Esophagus squamous epithelium (tissue), 5 donors: Measurements from ENCODE around the gene DUXB. TPM values are rescaled to one million over a fixed set of nuclear protein-coding genes. Genes with fewer than 3 reads are reported as not detected.

Experiments used
- DNase-seq: peaks from one replicate; lab custom pipeline; 2025; lab: John Stamatoyannopoulos, UW
- H3K27ac ChIP-seq, 4 donors: fragments of 200-600 bp; sonication (generic); one replicate each; pipeline ENCODE4 v1.5.1; 2016 to 2019; ENCODE audit warnings: mild to moderate bottlenecking in 1 of 4
- H3K27me3 ChIP-seq, 4 donors: fragments of 200-600 bp; sonication (generic); 1 replicate in 3 of 4; 2 replicates in 1 of 4; pipeline versions ENCODE4 v1.5.1 to v1.6.0; 2017 to 2021; ENCODE audit warnings: antibody characterized with exemption in 1 of 4
- H3K36me3 ChIP-seq, 3 donors: fragments of 200-600 bp; sonication (generic); one replicate each; pipeline ENCODE4 v1.5.1; 2016 to 2019
- H3K4me1 ChIP-seq, 3 donors: fragments of 200-600 bp; sonication (generic); one replicate each; pipeline ENCODE4 v1.5.1; 2017 to 2019
- H3K4me3 ChIP-seq, 4 donors: fragments of 200-600 bp; sonication (generic); 1 replicate in 3 of 4; 2 replicates in 1 of 4; pipeline ENCODE4 v1.5.1; 2016 to 2019; ENCODE audit warnings: mild to moderate bottlenecking in 2 of 4, moderate library complexity in 1 of 4
- H3K9me3 ChIP-seq, 3 donors: fragments of 200-600 bp; sonication (generic); one replicate each; pipeline ENCODE4 v1.5.1; 2016 to 2019
- POLR2A ChIP-seq, 4 donors: fragments of 450-650 bp; IDR thresholded peaks; one replicate each; pipeline ENCODE4 v1.6.1; 2017; ENCODE audit warnings: antibody characterized with exemption in 4 of 4, mild to moderate bottlenecking in 4 of 4, moderate library complexity in 3 of 4
- WGBS, 2 donors: methylation state at CpG; one replicate each; pipeline ENCODE4 v1.1.5; 2018; 5-methylcytosine and 5-hydroxymethylcytosine counted together
- intact Hi-C: fragments of 100-400 bp; cut with DNase I; formaldehyde crosslinking; loops from one replicate; pipeline ENCODE4 v1.15.0; 2022
- total RNA-seq, 4 donors: library from RNA; depleted of rRNA; stranded (reverse); fragments of >200 nt; gene quantifications; one replicate each; pipeline ENCODE4 v1.1.0, GENCODE V29; 2016
- TF ChIP-seq, protein P1 (sequence below), 6 experiments: fragments of 450-650 bp in 4 of 6; fragments of 200-600 bp in 2 of 6; sonication (generic) in 2 of 6; IDR thresholded peaks; one replicate each; pipeline ENCODE4 v1.5.1; 2016 to 2019; ENCODE audit warnings: antibody characterized with exemption in 6 of 6, mild to moderate bottlenecking in 4 of 6, moderate library complexity in 4 of 6
- donor health status: DM: yes; HTN: yes; CAD: no.

Gene DUXB
- total RNA-seq, 4 donors from 2014 or later = not detected

DNA sequence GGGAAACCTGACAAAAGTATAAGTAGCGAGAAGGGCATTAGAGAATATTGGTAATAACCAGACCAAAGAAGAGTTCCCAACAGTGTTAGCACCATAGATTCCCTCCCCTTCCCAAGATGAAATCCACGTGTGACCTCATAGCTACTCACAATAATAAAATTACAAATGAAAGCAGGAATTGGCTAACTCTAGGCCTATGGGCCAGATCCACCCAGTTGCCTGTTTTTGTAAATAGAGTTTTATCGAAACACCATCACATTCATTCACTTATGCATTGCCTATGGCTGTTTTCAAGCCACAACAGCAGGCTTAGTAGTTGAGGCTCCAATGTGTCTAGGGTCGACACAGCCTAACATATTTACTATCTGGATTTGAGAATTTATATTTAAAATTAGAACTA is 17.2 kb upstream of the DUXB start:
- Histone ChIP-seq H3K27me3 (peaks cover 0 to 6% (median 0%) of the 10 kb centered on the region in 4 donors), H3K9me3 (no peaks in the 10 kb centered on the region), H3K4me1 (no peaks in the 10 kb centered on the region), H3K36me3 (no peaks in the 10 kb centered on the region), H3K4me3 (no peak overlapping the region), H3K27ac (no peak overlapping the region)
- TF ChIP-seq POLR2A (IDR thresholded peaks at IDR 0.05) = no peak
- TF ChIP-seq, protein P1, sequence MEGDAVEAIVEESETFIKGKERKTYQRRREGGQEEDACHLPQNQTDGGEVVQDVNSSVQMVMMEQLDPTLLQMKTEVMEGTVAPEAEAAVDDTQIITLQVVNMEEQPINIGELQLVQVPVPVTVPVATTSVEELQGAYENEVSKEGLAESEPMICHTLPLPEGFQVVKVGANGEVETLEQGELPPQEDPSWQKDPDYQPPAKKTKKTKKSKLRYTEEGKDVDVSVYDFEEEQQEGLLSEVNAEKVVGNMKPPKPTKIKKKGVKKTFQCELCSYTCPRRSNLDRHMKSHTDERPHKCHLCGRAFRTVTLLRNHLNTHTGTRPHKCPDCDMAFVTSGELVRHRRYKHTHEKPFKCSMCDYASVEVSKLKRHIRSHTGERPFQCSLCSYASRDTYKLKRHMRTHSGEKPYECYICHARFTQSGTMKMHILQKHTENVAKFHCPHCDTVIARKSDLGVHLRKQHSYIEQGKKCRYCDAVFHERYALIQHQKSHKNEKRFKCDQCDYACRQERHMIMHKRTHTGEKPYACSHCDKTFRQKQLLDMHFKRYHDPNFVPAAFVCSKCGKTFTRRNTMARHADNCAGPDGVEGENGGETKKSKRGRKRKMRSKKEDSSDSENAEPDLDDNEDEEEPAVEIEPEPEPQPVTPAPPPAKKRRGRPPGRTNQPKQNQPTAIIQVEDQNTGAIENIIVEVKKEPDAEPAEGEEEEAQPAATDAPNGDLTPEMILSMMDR (IDR thresholded peaks at IDR 0.05) = no peak
- 79 to 85% methylated on average over 4 of the region's 4 CpGs for WGBS, 2 donors
- intact Hi-C loops = no loop called here
- DNase-seq = no peak

DNA sequence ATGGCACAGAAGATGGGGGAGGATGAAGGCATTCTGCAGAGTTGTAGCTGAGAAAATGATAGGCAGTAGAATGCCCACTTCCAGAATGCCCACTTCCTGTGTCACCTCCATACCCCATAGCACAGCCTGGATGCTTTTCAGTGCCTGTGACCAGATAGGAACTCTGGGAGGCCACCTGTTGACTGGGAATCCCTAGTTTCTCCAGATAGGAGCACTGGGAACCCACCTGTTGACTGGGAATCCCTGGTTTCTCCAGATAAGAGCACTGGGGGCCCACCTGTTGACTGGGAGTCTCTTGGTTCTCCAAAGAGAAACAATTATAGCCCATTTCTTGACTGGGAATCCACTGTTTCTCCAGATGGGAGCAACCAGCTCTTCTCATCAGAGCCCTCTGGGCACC is 13.4 kb upstream of the DUXB start:
- Histone ChIP-seq H3K9me3 (peaks cover 0 to 12% (median 0%) of the 10 kb centered on the region in 3 donors), H3K36me3 (no peaks in the 10 kb centered on the region), H3K27ac (no peak overlapping the region), H3K27me3 (peaks cover 0 to 6% (median 0%) of the 10 kb centered on the region in 4 donors), H3K4me1 (no peaks in the 10 kb centered on the region), H3K4me3 (no peak overlapping the region)
- no peak for TF ChIP-seq POLR2A (IDR thresholded peaks at IDR 0.05)
- TF ChIP-seq, protein P1 (IDR thresholded peaks at IDR 0.05) = no peak
- intact Hi-C loops = no loop called here
- no peak for DNase-seq

DNA sequence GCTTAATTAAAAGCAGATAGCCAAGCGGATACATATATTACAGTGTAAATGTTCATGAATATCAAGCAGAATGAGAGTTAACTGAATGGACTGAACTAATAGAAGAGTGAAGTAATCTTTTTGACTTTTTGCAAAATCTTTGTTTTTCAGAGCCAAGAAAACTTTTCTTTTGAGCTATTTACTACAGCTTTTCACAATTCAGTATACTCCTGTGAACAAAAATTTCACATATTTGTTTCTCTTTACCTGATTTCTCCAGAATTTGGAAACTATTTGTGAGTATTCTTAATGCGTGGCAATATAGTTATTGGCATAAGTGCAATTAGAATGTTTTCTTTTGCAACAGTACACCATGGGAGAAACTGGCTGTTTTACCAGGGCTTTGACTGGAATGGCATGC is 9.1 kb upstream of the DUXB start:
- intact Hi-C loops = no loop called here
- DNase-seq = no peak
- Histone ChIP-seq H3K27me3 (peaks cover 0 to 6% (median 0%) of the 10 kb centered on the region in 4 donors), H3K4me3 (no peak overlapping the region), H3K9me3 (peaks cover 0 to 15% (median 0%) of the 10 kb centered on the region in 3 donors), H3K4me1 (no peaks in the 10 kb centered on the region), H3K27ac (no peak overlapping the region), H3K36me3 (no peaks in the 10 kb centered on the region)
- WGBS, 2 donors = 97% methylated on average over 2 of the region's 2 CpGs
- no peak for TF ChIP-seq POLR2A (IDR thresholded peaks at IDR 0.05)
- TF ChIP-seq, protein P1 (IDR thresholded peaks at IDR 0.05) = no peak

DNA sequence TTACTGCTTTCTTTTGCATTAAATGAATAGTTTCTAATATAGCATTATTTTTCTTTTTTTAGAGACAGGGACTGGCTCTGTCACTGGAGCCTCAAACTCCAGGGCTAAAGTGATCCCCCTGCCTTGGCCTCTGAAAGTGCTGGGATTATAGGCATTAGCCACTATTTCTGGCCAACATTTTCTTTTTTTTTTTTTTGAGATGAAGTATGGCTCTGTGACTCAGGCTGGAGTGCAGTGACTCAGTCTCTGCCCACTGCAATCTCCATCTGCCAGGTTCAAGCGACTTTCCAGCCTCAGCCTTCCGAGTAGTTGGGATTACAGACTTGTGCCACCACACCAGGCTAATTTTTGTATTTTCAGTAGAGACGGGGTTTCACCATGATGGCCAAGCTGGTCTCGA is 2.0 kb upstream of the DUXB start:
- H3K27me3 ChIP-seq = no peaks in the 10 kb centered on the region
- H3K4me1 ChIP-seq = no peaks in the 10 kb centered on the region
- H3K9me3 ChIP-seq = no peaks in the 10 kb centered on the region
- no peaks in the 10 kb centered on the region for H3K36me3 ChIP-seq
- WGBS, 2 donors = 77 to 82% methylated on average over 4 of the region's 4 CpGs
- no peak overlapping the region for H3K4me3 ChIP-seq
- DNase-seq = no peak
- no peak overlapping the region for H3K27ac ChIP-seq
- intact Hi-C loops = no loop called here
- no peak for TF ChIP-seq POLR2A (IDR thresholded peaks at IDR 0.05)
- TF ChIP-seq, protein P1 (IDR thresholded peaks at IDR 0.05) = no peak

DNA sequence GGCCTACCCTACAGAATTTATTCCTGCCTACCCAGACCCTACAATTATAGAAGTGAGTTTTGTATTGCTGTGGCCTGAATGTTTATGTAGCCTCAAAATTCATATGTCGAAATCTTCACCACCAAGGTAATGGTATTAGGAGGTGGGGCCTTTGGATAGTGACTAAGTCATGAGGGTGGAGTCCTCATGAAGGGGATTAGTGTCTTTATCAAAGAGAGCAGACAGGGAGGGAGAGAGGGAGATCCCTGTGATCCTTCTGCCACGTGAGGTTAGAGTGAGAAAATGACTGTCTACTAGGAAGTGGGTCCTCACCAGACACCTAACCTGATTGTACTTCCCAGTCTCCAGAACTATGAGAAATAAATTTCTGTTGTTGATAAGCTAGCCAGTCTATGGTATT is 981 bp upstream of the DUXB start:
- no peak for TF ChIP-seq POLR2A (IDR thresholded peaks at IDR 0.05)
- TF ChIP-seq, protein P1 (IDR thresholded peaks at IDR 0.05) = no peak

More for the DNA sequence above, 981 bp upstream of the DUXB start:
- WGBS, 2 donors = 35 to 63% methylated on average over 2 of the region's 2 CpGs
- Histone ChIP-seq H3K36me3 (no peaks in the 10 kb centered on the region), H3K27me3 (no peaks in the 10 kb centered on the region), H3K4me1 (no peaks in the 10 kb centered on the region), H3K27ac (no peak overlapping the region), H3K9me3 (no peaks in the 10 kb centered on the region), H3K4me3 (no peak overlapping the region)
- intact Hi-C loops = no loop called here
- DNase-seq = no peak
